ENCODE measurements around the gene MRPL45.

- TF ChIP-seq POLR2A (IDR thresholded peaks at IDR 0.05; ENCODE audit: low read length), result no peak
- TF ChIP-seq GATA1 (IDR thresholded peaks at IDR 0.05; ENCODE audit: low read depth, low read length), result no peak
Measured at GRCh38 chr17:38342886-38343607, 46.1 kb downstream of the MRPL45 start.
